HG02610 (cell line): ENCODE results near the gene PLGRKT.
"Not testable (repeated sequence)": the region's sequence is repeated elsewhere in the genome, so short reads cannot be mapped to it uniquely, and the experiment has no call there.

Experiments used
- ATAC-seq: cut with Tn5 transposase; IDR thresholded peaks from one replicate; pipeline ENCODE4 v1.9.1; 2021; ENCODE audit warnings: mild to moderate bottlenecking, moderate library complexity; ENCODE audit not compliant: unreplicated experiment

PLGRKT gene

GRCh38 chr9:5437254-5438216, at the start of gene PLGRKT:
PLGRKT (minus strand) TSS chr9:5437925; CDS start chr9:5431977, 5,948 bp downstream.
- peak; percentile 81 for ATAC-seq

- ATAC-seq, result no peak
Measured at GRCh38 chr9:5486988-5487387, 49.3 kb upstream of the PLGRKT start.

- ATAC-seq, result no peak
Measured at GRCh38 chr9:5485378-5486085, 47.8 kb upstream of the PLGRKT start.

- no peak for ATAC-seq
Measured at GRCh38 chr9:5483306-5483705, 45.6 kb upstream of the PLGRKT start.

- ATAC-seq, result no peak
Measured at GRCh38 chr9:5482194-5482593, 44.5 kb upstream of the PLGRKT start.

- no peak for ATAC-seq
Measured at GRCh38 chr9:5481322-5482040, 43.8 kb upstream of the PLGRKT start.

- no peak for ATAC-seq
Measured at GRCh38 chr9:5480919-5481318, 43.2 kb upstream of the PLGRKT start.

GRCh38 chr9:5479994-5480694, 42.4 kb upstream of the PLGRKT start:
- ATAC-seq, result peak; percentile 59

- ATAC-seq, result peak; percentile 60
Measured at GRCh38 chr9:5478206-5478605, 40.5 kb upstream of the PLGRKT start.

GRCh38 chr9:5475611-5476010, 37.9 kb upstream of the PLGRKT start:
- ATAC-seq, result not testable (repeated sequence)

- no peak for ATAC-seq
Measured at GRCh38 chr9:5470816-5471215, 33.1 kb upstream of the PLGRKT start.

GRCh38 chr9:5470122-5470521, 32.4 kb upstream of the PLGRKT start:
- no peak for ATAC-seq

GRCh38 chr9:5468850-5469249, 31.1 kb upstream of the PLGRKT start:
- ATAC-seq, result no peak

GRCh38 chr9:5466766-5467165, 29.0 kb upstream of the PLGRKT start:
- no peak for ATAC-seq

GRCh38 chr9:5466005-5466404, 28.3 kb upstream of the PLGRKT start:
- no peak for ATAC-seq

- ATAC-seq, result not testable (repeated sequence)
Measured at GRCh38 chr9:5464831-5465330, 27.2 kb upstream of the PLGRKT start.

- no peak for ATAC-seq
Measured at GRCh38 chr9:5460157-5460556, 22.4 kb upstream of the PLGRKT start.

GRCh38 chr9:5459289-5459829, 21.6 kb upstream of the PLGRKT start:
- peak; percentile 64 for ATAC-seq

- peak; percentile 36 for ATAC-seq
Measured at GRCh38 chr9:5455181-5455580, 17.5 kb upstream of the PLGRKT start.

- no peak for ATAC-seq
Measured at GRCh38 chr9:5453673-5454072, 15.9 kb upstream of the PLGRKT start.
